GM12878 (cell line): Measurements from ENCODE around the gene PAXX. TPM values are rescaled to one million over a fixed set of nuclear protein-coding genes. Genes with fewer than 3 reads are reported as not detected.

Experiments used
- ATAC-seq: fragments of 200-7000 bp; cut with Tn5 transposase; 3 replicates; pipeline ENCODE4 v1.9.1; 2020; ENCODE audit warnings: mild to moderate bottlenecking, moderate library complexity
- BruUV-seq: library from RNA; stranded (reverse); fragments of 400-500 nt; replicated peaks from 2 replicates; lab custom pipeline; 2021; lab: Mats Ljungman, UMichigan
- CTCF ChIA-PET: fragments of 300-600 bp; sonication (Branson Sonifier 250); formaldehyde crosslinking; extraction: SDS; loops from one replicate; lab custom pipeline; 2021; ENCODE audit warnings: inconsistent platforms; lab: Yijun Ruan, JAX
- POLR2A ChIA-PET: fragments of 350-600 bp; formaldehyde crosslinking; extraction: SDS; loops from one replicate; lab custom pipeline; 2021; ENCODE audit warnings: inconsistent platforms; lab: Charles Lee
- RAD21 ChIA-PET: fragments of 300-600 bp; sonication (Branson Sonifier 250); formaldehyde crosslinking; loops from one replicate; lab custom pipeline; 2023; ENCODE audit warnings: antibody characterized with exemption; ENCODE audit not compliant: unreplicated experiment; lab: Charles Lee
- SMC1A ChIA-PET: fragments of 300-600 bp; sonication (Branson Sonifier 250); formaldehyde crosslinking; loops from one replicate; lab custom pipeline; 2023; ENCODE audit not compliant: unreplicated experiment, uncharacterized antibody; lab: Charles Lee
- DNase-seq: peaks from one replicate; pipeline ENCODE4 v3.0.0-alpha.2; 2011; ENCODE audit warnings: low read depth, low spot score
- FAIRE-seq: peaks from 3 replicates; lab custom pipeline; 2011; peaks lifted over from hg19 to GRCh38; lab: Jason Lieb, UNC
- H2AFZ ChIP-seq: 2 replicates; pipeline ENCODE4 v1.6.0; 2011; ENCODE audit warnings: low read depth, low read length, control low read depth; ENCODE audit not compliant: control insufficient read depth
- H3K27ac ChIP-seq: 2 replicates; pipeline ENCODE4 v1.5.1; 2011; ENCODE audit warnings: control low read depth; ENCODE audit not compliant: control insufficient read depth, insufficient read depth
- H3K27me3 ChIP-seq, 2 experiments: replicated peaks in 1 of 2; 2 replicates each; pipeline versions ENCODE4 v1.6.0 to v1.6.1; 2011; ENCODE audit warnings: low read length in 1 of 2; ENCODE audit not compliant: control insufficient read depth in 2 of 2, insufficient read depth in 2 of 2
- H3K36me3 ChIP-seq, 2 experiments: 2 replicates each; pipeline ENCODE4 v1.5.1; 2011; ENCODE audit warnings: low read length in 1 of 2; ENCODE audit not compliant: control insufficient read depth in 2 of 2, insufficient read depth in 2 of 2
- H3K4me1 ChIP-seq: 2 replicates; pipeline ENCODE4 v1.6.1; 2011; ENCODE audit warnings: mild to moderate bottlenecking, low read length, moderate library complexity, mixed read lengths; ENCODE audit not compliant: control insufficient read depth, insufficient read depth
- H3K4me2 ChIP-seq: 2 replicates; pipeline ENCODE4 v1.6.0; 2011; ENCODE audit warnings: control low read depth; ENCODE audit not compliant: control insufficient read depth, insufficient read depth
- H3K4me3 ChIP-seq: fragments of 200-600 bp; sonication (generic); 2 replicates; pipeline ENCODE4 v1.5.1; 2016
- H3K79me2 ChIP-seq: 2 replicates; pipeline ENCODE4 v1.6.0; 2011; ENCODE audit warnings: low read length; ENCODE audit not compliant: control insufficient read depth, insufficient read depth
- H3K9ac ChIP-seq: 2 replicates; pipeline ENCODE4 v1.8.0; 2011; ENCODE audit warnings: low read length, control low read depth, mixed read lengths; ENCODE audit not compliant: control insufficient read depth, insufficient read depth
- H3K9me3 ChIP-seq: replicated peaks from 3 replicates; pipeline ENCODE4 v1.5.1; 2011; ENCODE audit warnings: mild to moderate bottlenecking, low read length; ENCODE audit not compliant: control insufficient read depth, insufficient read depth
- H4K20me1 ChIP-seq: 2 replicates; pipeline ENCODE4 v1.6.0; 2011; ENCODE audit not compliant: control insufficient read depth, insufficient read depth
- EGR1 ChIP-seq, 2 experiments: IDR thresholded peaks; 1 replicate in 1 of 2; 2 replicates in 1 of 2; pipeline ENCODE4 v1.6.1; 2011 to 2012; ENCODE audit warnings: low read depth in 2 of 2, low read length in 2 of 2, borderline replicate concordance in 1 of 2, mild to moderate bottlenecking in 1 of 2, moderate library complexity in 1 of 2
- JUNB ChIP-seq: IDR thresholded peaks from 2 replicates; pipeline ENCODE4 v1.6.1; 2016; ENCODE audit warnings: antibody characterized with exemption, mild to moderate bottlenecking
- RELA ChIP-seq: fragments of 450-650 bp; IDR thresholded peaks from 2 replicates; pipeline ENCODE4 v1.8.0; 2014; ENCODE audit warnings: borderline replicate concordance; ENCODE audit not compliant: partially characterized antibody
- RFX5 ChIP-seq: IDR thresholded peaks from 2 replicates; pipeline ENCODE4 v1.6.1; 2011; ENCODE audit warnings: low read depth, low read length, improper control_type of control experiment
- SIN3A ChIP-seq: IDR thresholded peaks from 2 replicates; pipeline ENCODE4 v1.6.1; 2012; ENCODE audit warnings: low read depth, low read length, improper control_type of control experiment
- WGBS: methylation state at CpG from one replicate; pipeline ENCODE4 v1.1.6; 2016; ENCODE audit warnings: low lambda C conversion rate; ENCODE audit not compliant: insufficient replicate concordance, insufficient coverage; ENCODE audit errors: missing lambda C conversion rate; 5-methylcytosine and 5-hydroxymethylcytosine counted together
- in situ Hi-C: fragments of 300-500 bp; cut with MboI; formaldehyde crosslinking; loops from 9 replicates; pipeline ENCODE4 v1.14.3; 2018; ENCODE audit warnings: mixed read lengths
- intact Hi-C: fragments of 100-400 bp; cut with micrococcal nuclease; formaldehyde crosslinking; loops from one replicate; pipeline ENCODE4 v1.14.2; 2022; ENCODE audit not compliant: unreplicated experiment
- polyA plus RNA-seq, 11 experiments: library from polyadenylated mRNA; depleted of rRNA in 4 of 11; unstranded in 6 of 11; stranded (reverse) in 5 of 11; fragments of >200 nt; fragmentation: Nextera tagmentation in 4 of 11; fragmentation: Illumina TruSeq in 1 of 11; extraction: Ambion mirVana in 4 of 11; extraction: Trizol in 1 of 11; gene quantifications; 1 replicate in 1 of 11; 2 replicates in 10 of 11; pipeline versions ENCODE4 v1.2.1 to v1.2.3, GENCODE V29; 2011 to 2016; ENCODE audit warnings: inconsistent platforms in 2 of 11, missing spikeins in 2 of 11, low read depth in 1 of 11
- total RNA-seq, 4 experiments: library from RNA; depleted of rRNA in 3 of 4; stranded (reverse); fragments of >200 nt in 3 of 4; fragmentation: Illumina TruSeq in 1 of 4; extraction: Trizol in 1 of 4; gene quantifications; 2 replicates each; pipeline versions ENCODE4 v1.2.1 to v1.2.3, GENCODE V29; 2013 to 2021
- TF ChIP-seq, protein P1 (sequence below): fragments of 450-650 bp; IDR thresholded peaks from 2 replicates; pipeline ENCODE4 v1.6.1; 2018; ENCODE audit warnings: borderline replicate concordance, mild to moderate bottlenecking; ENCODE audit not compliant: partially characterized antibody
- TF ChIP-seq, protein P2 (sequence below): fragments of 450-650 bp; IDR thresholded peaks from 2 replicates; pipeline ENCODE4 v1.6.1; 2017; ENCODE audit warnings: mild to moderate bottlenecking, moderate library complexity
- TF ChIP-seq, protein P3 (sequence below): IDR thresholded peaks from 2 replicates; pipeline ENCODE4 v1.6.1; 2011; ENCODE audit warnings: mild to moderate bottlenecking, low read depth, low read length, moderate library complexity; ENCODE audit not compliant: insufficient replicate concordance
- TF ChIP-seq, protein P4 (sequence below): fragments of 150-350 bp; IDR thresholded peaks from 2 replicates; pipeline ENCODE4 v1.6.1; 2014; ENCODE audit warnings: mild to moderate bottlenecking, low read depth, low read length
- TF ChIP-seq, protein P5 (sequence below): fragments of 450-650 bp; IDR thresholded peaks from 2 replicates; pipeline ENCODE4 v1.6.1; 2017; ENCODE audit warnings: mild to moderate bottlenecking

PAXX gene
- total and polyA plus RNA-seq, 10 of the 15 experiments (the other 5 are each of a cell fraction or from before 2014, with no cell fraction given): 0.18 to 60.6 (median 29.5) TPM

DNA sequence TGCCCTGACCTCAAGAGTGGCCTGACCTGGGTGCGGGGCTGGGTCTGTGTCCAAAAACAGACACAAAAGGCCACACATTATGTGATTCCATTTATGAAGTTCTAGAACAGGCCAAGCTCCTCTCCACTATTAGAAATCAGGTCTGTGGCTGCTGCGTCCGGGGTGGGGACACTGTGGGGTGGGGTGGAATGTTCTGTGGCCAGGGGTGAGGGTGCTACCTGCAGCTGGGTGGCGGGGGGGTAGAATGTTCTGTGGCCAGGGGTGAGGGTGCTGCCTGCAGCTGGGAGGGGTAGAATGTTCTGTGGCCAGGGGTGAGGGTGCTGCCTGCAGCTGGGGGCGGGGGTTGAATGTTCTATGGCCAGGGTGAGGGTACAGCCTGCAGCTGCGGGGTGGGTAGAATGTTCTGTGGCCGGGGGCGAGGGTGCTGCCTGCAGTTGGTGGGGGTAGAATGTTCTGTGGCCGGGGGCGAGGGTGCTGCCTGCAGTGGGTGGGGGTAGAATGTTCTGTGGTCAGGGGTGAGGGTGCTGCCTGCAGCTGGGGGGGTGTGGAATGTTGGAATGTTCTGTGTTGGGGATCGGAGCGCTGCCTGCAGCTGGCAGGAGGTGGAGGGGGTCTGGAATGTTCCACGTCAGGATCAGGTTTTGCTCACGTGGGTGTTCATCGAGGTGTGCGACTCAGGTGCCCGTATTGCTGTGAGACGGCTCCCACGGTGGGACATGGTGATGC is 31.8 kb upstream of the PAXX start:
- ATAC-seq (no peak), FAIRE-seq (no peak), DNase-seq (no peak)
- no peaks in the 10 kb centered on the region for H3K27me3 ChIP-seq
- no peaks in the 10 kb centered on the region; the same call in 1 of the 2 replicates for H4K20me1 ChIP-seq
- CTCF ChIA-PET: interaction anchor here (1.3 kb wide), 1 partner anchor 13 kb away, joined by 5 read pairs; no protein-coding TSS in a partner anchor
- no peaks in the 10 kb centered on the region for H3K4me1 ChIP-seq
- H3K9ac ChIP-seq: no peak overlapping the region
- no peak overlapping the region for H3K4me2 ChIP-seq
- no peak overlapping the region for H2AFZ ChIP-seq
- no peaks in the 10 kb centered on the region for H3K79me2 ChIP-seq
- H3K9me3 ChIP-seq: no peaks in the 10 kb centered on the region
- H3K36me3 ChIP-seq: no peaks in the 10 kb centered on the region
- BruUV-seq: no TSS peak
- POLR2A ChIA-PET: interaction anchor here (0.6 kb wide), 1 partner anchor 109 kb away, joined by 4 read pairs; no protein-coding TSS in a partner anchor
- WGBS: 30% methylated on average over 18 of the region's 19 CpGs
- in situ Hi-C loops: no loop called here
- no peak overlapping the region for H3K27ac ChIP-seq
- RAD21 ChIA-PET: interaction anchor here (0.6 to 1.3 kb wide), 2 partner anchors 12 to 14 kb away, joined by 3 to 5 read pairs; no protein-coding TSS in a partner anchor
- intact Hi-C loops: no loop called here
- SMC1A ChIA-PET: no interaction called here
- no peak overlapping the region for H3K4me3 ChIP-seq
- TF ChIP-seq, protein P1, sequence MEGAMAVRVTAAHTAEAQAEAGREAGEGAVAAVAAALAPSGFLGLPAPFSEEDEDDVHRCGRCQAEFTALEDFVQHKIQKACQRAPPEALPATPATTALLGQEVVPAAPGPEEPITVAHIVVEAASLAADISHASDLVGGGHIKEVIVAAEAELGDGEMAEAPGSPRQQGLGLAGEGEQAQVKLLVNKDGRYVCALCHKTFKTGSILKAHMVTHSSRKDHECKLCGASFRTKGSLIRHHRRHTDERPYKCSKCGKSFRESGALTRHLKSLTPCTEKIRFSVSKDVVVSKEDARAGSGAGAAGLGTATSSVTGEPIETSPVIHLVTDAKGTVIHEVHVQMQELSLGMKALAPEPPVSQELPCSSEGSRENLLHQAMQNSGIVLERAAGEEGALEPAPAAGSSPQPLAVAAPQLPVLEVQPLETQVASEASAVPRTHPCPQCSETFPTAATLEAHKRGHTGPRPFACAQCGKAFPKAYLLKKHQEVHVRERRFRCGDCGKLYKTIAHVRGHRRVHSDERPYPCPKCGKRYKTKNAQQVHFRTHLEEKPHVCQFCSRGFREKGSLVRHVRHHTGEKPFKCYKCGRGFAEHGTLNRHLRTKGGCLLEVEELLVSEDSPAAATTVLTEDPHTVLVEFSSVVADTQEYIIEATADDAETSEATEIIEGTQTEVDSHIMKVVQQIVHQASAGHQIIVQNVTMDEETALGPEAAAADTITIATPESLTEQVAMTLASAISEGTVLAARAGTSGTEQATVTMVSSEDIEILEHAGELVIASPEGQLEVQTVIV: no peak
- TF ChIP-seq RFX5: no peak
- TF ChIP-seq, protein P2, sequence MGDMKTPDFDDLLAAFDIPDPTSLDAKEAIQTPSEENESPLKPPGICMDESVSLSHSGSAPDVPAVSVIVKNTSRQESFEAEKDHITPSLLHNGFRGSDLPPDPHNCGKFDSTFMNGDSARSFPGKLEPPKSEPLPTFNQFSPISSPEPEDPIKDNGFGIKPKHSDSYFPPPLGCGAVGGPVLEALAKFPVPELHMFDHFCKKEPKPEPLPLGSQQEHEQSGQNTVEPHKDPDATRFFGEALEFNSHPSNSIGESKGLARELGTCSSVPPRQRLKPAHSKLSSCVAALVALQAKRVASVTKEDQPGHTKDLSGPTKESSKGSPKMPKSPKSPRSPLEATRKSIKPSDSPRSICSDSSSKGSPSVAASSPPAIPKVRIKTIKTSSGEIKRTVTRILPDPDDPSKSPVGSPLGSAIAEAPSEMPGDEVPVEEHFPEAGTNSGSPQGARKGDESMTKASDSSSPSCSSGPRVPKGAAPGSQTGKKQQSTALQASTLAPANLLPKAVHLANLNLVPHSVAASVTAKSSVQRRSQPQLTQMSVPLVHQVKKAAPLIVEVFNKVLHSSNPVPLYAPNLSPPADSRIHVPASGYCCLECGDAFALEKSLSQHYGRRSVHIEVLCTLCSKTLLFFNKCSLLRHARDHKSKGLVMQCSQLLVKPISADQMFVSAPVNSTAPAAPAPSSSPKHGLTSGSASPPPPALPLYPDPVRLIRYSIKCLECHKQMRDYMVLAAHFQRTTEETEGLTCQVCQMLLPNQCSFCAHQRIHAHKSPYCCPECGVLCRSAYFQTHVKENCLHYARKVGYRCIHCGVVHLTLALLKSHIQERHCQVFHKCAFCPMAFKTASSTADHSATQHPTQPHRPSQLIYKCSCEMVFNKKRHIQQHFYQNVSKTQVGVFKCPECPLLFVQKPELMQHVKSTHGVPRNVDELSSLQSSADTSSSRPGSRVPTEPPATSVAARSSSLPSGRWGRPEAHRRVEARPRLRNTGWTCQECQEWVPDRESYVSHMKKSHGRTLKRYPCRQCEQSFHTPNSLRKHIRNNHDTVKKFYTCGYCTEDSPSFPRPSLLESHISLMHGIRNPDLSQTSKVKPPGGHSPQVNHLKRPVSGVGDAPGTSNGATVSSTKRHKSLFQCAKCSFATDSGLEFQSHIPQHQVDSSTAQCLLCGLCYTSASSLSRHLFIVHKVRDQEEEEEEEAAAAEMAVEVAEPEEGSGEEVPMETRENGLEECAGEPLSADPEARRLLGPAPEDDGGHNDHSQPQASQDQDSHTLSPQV: no peak
- no peak for TF ChIP-seq RELA
- TF ChIP-seq, protein P3, sequence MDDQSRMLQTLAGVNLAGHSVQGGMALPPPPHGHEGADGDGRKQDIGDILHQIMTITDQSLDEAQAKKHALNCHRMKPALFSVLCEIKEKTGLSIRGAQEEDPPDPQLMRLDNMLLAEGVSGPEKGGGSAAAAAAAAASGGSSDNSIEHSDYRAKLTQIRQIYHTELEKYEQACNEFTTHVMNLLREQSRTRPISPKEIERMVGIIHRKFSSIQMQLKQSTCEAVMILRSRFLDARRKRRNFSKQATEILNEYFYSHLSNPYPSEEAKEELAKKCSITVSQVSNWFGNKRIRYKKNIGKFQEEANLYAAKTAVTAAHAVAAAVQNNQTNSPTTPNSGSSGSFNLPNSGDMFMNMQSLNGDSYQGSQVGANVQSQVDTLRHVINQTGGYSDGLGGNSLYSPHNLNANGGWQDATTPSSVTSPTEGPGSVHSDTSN: no peak
- no peak for TF ChIP-seq SIN3A
- TF ChIP-seq, protein P4, sequence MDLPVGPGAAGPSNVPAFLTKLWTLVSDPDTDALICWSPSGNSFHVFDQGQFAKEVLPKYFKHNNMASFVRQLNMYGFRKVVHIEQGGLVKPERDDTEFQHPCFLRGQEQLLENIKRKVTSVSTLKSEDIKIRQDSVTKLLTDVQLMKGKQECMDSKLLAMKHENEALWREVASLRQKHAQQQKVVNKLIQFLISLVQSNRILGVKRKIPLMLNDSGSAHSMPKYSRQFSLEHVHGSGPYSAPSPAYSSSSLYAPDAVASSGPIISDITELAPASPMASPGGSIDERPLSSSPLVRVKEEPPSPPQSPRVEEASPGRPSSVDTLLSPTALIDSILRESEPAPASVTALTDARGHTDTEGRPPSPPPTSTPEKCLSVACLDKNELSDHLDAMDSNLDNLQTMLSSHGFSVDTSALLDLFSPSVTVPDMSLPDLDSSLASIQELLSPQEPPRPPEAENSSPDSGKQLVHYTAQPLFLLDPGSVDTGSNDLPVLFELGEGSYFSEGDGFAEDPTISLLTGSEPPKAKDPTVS: no peak
- TF ChIP-seq EGR1 (IDR thresholded peaks at IDR 0.05; ENCODE audit: borderline replicate concordance in 1 of 2, low read depth in 2 of 2, low read length in 2 of 2): no peak
- TF ChIP-seq, protein P5, sequence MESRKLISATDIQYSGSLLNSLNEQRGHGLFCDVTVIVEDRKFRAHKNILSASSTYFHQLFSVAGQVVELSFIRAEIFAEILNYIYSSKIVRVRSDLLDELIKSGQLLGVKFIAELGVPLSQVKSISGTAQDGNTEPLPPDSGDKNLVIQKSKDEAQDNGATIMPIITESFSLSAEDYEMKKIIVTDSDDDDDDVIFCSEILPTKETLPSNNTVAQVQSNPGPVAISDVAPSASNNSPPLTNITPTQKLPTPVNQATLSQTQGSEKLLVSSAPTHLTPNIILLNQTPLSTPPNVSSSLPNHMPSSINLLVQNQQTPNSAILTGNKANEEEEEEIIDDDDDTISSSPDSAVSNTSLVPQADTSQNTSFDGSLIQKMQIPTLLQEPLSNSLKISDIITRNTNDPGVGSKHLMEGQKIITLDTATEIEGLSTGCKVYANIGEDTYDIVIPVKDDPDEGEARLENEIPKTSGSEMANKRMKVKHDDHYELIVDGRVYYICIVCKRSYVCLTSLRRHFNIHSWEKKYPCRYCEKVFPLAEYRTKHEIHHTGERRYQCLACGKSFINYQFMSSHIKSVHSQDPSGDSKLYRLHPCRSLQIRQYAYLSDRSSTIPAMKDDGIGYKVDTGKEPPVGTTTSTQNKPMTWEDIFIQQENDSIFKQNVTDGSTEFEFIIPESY: no peak
- no peak for TF ChIP-seq JUNB
